Stimulated activated CD4-positive, alpha-beta T cell treated with anti-CD3 and anti-CD28 coated beads, Interleukin-15, amount 100 ng/mL, for 24 hours (primary cell): ENCODE measurements around the gene GNA15.
"Not testable (repeated sequence)": the region's sequence is repeated elsewhere in the genome, so short reads cannot be mapped to it uniquely, and the experiment has no call there.

ENCODE experiments used
- DNase-seq: peaks from one replicate; pipeline ENCODE4 v3.0.0-alpha.2; 2020

GNA15 gene

DNA sequence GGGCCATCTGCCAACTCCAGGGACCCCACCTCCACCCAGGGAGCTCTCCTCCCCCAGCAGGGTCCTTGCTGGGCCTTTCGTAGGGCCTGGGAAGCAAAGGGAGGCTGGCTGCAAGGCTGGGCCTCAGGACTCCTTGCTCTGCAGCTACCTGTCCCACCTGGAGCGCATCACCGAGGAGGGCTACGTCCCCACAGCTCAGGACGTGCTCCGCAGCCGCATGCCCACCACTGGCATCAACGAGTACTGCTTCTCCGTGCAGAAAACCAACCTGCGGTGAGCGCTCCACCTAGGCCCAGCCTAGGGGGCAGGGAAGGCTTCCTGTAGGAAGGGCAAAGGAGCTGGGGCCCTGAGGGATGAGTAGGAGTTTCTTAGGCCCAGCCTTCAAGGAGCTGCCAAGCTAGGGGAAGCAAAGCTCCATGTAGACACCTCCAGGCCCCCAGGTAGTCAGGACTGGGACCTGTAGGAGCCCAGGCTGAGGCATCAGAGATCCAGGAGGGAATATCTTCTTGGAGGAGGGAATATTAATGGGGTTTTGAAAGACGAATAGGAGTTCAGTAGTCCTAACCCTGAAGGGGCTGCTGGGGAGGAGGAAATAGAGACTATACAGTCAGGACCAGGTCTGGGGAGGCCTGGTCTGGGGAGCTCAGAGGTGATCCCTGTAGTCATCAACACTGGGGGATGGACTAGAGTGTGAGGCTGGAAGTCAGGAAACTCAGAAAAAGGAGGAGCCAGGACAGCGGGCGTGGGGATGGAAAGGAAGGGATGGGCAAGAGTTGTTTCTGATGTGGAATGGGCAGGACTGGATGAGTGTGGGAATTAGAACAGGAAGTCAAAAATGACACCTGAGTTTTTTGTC lies 16.0 kb downstream of the GNA15 start:
- DNase-seq = no peak

DNA sequence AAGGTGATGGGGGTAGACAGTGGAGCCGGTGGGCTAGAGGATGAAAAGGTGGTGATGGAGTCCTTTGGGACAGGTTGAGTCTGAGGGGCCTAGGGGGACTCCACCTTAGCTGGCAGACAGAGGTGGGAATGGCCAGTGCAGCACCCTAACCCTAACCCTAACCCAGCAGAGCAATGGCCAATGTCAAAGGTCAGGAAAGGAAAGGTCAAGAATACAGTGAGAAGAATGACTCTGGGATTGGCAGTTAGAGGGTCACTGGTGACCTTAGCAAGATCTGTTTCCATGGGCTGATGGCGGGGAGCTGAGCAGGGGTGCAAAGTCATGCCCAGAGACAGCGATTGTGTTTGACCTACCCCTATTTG lies 16.6 kb downstream of the GNA15 start:
- DNase-seq = no peak

DNA sequence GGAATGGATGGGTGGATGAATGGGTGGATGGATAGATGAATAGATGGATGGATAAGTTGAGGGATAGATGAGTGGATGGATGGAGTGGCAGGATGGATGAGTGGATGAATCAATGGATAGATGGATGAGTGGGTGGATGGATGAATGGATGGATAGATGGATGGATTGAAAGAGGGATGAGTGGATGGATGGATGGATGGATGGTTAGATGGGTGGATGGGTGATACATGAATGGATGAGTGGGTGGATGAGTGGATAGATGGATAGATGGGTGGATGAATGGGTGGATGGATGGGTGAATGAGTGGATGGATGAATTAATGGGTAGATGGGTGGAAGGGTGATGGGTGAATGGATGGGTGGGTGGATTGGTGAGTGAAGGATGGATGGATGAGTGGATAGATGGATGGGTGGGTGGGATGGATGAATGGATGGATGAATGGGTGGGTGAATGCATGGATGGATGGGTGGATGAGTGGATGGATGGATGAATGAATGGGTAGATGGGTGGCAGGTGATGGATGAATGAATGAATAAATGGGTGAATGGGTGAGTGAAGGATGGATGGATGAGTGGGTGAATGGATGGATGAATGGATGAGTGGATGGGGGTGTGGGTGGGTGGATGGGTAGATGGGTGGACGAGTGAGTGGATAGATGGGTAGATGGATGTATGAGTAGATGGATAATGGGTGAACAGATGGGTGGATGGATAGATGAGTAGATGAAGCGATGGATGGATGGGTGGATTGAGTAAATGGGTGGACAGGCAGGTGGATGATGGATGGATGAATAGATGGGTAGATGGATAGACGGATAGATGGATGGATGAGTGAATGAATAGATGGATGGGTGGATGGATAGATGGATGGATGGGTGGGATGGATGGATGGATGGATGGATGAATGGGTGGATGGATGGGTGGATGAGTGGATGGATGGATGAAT lies 17.7 kb downstream of the GNA15 start:
- DNase-seq = no peak

DNA sequence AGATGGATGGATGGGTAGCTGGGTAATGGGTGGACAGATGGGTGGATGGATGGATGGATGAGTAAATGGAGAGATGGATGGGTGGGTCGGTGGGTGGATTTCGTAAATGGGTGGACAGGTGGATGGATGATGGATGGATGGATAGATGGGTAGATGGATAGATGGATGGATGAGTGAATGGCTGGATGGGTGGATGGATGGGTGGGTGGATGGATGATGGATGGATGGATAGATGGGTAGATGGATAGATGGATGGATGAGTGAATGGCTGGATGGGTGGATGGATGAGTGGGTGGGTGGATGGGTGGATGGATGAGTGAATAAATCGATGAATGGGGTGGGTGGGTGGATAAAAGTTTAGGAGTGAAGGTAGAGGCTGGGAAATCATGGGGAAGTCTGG lies 18.6 kb downstream of the GNA15 start:
- not testable (repeated sequence) for DNase-seq

DNA sequence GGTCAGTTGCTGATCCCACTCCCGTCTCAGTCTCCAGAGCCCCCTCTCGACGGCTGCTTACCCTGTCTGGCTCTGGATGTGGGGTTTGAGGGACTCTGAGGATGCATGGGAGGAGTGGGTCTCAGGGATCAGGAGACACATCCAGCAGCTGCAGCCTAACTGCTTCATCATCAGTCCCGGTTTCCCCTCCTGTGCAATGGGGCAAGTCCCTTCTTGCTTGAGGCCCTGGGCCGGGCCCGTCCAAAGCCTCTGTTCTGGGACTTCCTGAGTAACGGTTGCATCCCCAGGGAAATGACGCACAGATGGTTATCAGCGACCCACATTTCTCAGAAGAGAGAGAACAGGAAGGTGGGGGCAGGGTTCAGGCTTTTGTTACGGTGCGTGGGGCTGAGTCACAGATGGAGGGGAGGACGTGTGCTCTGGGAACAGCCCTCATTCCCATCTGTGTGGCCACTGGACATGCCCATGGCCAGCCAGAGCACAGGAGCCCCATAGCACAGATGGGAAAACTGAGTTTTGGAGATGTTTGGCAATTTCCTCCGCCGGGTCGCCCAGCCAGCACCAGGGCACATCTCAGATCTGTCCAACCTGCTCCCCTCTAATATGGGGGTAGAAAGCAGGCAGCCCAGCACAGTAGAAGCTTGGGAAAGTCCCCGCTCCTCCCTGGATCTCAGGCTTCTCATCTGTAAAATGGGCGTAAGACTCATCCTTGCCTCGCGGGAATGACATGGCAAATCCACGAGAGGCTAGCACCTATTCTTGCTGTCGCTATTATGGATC lies 19.3 kb downstream of the GNA15 start:
- DNase-seq = peak; percentile 93

DNA sequence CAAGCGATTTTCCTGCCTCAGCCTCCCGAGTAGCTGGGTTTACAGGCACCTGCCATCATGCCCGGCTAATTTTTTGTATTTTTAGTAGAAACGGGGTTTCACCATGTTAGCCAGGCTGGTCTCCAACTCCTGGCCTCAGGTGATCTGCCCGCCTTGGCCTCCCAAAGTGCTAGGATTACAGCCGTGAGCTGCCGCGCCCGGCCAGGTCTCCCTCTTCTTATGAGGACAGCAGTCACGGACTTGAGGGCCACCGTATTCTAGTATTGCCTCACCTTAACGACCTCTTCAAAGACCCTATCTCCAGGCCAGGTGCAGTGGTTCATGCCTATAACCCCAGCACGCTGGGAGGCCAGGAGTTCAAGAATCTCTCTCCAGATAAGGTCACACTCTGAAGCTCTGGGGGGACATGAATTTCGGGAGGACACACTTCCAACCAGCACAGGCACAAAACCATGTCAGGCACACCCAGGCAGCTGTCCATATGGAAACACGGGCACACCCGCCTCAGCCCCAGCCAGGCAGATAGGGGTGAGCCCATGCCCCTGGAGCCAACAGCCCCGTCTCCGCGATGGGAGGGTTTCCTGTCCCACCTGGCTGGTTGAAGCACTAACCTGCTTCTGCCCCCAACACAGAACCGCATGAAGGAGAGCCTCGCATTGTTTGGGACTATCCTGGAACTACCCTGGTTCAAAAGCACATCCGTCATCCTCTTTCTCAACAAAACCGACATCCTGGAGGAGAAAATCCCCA lies 21.4 kb downstream of the GNA15 start:
- no peak for DNase-seq

DNA sequence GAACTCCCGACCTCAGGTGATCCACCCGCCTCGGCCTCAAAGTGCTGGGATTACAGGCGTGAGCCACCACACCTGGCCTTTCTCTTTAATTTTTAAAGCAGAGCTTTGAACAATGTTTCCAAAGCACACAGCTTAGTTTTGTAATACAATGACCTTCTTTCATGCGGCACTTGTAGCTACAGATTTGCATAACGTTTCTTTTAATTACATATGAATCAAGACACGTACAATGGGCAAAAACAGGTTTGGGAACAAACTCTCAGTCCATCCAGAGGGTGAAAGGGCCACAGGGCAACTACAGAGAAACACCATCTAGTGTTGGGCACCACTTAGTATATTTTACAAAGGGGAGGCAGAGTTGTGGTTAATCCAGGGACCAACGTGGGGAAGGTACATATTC lies 23.7 kb downstream of the GNA15 start:
- DNase-seq = no peak

DNA sequence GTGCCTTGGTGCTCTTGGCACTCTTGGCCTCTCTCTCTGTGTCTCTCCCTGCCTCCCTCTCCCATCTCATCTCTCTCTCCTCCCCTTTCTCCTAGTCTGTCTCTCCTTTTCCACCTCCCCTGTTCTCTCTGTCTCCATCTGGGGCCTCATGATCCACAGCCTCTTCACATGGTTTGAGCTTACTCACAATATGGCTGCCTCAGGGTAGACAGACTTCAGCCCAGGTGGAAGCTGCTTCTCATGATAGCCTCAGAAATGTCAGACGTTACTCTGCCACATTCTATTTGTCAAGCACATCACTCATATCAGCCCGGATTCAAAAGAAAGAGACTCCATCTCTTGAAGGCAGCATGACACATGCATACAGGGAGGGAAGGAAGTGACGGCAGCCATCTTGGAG lies 24.4 kb downstream of the GNA15 start:
- no peak for DNase-seq

DNA sequence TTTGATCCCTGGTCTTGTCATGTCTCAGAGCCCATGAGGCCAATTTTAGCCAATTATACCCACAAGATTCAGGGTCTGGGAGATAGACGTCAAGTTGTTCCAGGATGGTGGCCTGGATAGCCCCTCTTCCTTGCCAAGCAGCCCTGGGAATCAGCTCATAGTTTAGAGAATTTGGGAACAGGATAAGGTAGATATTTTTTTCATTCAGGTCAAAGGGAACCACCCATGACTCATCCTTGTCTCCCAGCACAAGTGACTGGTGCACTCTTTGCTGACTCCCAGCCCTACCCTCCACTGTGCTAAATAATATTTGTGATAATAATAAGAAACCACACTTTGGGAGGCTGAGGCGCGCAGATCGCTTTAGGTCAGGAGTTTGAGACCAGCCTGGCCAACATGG lies 25.6 kb downstream of the GNA15 start:
- no peak for DNase-seq

DNA sequence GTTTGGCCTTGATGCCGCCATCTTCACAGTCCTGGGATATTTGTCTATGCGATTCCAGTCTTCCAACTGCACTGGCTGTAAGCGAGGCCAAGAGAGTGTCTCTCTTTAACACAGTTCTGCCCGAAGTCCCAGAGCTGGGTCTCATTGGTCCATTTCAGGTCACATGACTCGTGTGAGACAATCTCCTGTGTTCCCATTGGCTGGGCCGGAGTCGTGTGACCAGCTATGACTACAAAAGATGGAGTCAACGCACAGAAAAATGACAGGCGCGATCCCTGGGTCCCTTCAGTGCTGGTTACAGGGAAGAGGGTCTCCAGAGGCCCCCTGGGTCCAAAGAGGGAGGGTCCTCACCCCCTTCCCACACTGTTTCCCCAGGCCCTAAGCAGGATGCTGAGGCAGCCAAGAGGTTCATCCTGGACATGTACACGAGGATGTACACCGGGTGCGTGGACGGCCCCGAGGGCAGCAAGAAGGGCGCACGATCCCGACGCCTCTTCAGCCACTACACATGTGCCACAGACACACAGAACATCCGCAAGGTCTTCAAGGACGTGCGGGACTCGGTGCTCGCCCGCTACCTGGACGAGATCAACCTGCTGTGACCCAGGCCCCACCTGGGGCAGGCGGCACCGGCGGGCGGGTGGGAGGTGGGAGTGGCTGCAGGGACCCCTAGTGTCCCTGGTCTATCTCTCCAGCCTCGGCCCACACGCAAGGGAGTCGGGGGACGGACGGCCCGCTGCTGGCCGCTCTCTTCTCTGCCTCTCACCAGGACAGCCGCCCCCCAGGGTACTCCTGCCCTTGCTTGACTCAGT lies 26.8 kb downstream of the GNA15 start:
- peak; percentile 41 for DNase-seq

DNA sequence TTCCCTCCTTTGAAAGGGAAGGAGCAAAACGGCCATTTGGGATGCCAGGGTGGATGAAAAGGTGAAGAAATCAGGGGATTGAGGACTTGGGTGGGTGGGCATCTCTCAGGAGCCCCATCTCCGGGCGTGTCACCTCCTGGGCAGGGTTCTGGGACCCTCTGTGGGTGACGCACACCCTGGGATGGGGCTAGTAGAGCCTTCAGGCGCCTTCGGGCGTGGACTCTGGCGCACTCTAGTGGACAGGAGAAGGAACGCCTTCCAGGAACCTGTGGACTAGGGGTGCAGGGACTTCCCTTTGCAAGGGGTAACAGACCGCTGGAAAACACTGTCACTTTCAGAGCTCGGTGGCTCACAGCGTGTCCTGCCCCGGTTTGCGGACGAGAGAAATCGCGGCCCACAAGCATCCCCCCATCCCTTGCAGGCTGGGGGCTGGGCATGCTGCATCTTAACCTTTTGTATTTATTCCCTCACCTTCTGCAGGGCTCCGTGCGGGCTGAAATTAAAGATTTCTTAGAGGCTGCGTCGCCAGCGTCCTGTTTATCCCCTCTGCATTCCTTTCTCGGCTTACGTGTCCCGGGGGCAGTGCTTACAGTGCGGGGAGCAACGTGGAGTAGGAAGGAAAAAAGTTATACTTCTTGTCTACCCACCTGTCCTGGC lies 27.5 kb downstream of the GNA15 start:
- DNase-seq = peak; percentile 76

DNA sequence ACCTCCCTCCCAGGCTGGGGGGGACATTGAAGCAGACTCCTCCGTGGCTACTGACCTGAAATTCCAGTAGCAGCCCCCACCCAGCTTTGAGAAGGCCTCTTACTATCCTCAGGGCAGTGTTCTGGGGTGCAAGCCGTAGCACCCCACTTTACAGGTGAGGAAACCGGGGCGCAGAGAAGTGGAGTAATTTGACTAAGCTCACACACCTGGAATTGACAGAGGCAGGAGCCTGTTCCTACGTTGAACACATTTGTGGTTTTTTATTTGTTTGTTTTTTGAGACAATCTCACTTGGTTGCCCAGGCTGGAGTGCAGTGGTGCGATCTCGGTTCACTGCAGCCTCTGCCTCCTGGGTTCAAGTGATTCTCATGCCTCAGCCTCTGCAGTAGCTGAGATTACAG lies 28.1 kb downstream of the GNA15 start:
- DNase-seq = no peak

DNA sequence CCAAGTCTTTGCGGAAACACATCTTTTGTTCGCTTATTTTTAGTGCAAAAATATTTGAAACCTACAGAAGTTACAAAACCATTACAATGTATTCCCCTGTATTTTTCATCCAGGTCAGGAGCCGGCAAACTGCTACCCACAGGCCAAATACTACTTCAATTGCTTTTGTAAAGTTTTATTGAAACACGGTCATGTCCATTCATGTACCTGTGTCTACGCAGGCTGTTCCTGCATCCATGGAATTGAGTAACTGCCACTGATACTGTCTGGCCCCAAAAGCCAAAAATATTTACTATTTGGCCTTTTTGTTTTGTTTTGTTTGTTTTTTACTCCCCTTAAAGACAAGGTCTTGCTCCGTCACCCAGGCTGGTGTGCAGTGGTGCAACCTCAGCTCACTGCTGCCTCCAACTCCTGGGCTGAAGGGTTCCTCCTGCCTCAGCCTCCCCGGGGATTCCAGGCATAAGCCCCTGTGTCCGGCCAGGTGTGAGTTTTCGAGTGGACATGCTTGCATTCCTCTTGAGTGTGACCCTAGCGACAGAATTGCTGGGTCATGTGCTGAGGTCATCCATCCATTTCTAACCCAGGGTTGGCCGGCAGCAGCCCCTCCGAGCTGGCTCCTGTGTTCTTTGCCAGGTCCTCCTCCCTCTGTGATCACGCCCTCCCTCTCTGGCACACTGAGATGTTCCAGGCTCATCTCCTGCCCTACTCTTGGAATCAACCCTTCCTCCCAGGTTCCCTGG lies 31.9 kb downstream of the GNA15 start:
- DNase-seq = no peak

DNA sequence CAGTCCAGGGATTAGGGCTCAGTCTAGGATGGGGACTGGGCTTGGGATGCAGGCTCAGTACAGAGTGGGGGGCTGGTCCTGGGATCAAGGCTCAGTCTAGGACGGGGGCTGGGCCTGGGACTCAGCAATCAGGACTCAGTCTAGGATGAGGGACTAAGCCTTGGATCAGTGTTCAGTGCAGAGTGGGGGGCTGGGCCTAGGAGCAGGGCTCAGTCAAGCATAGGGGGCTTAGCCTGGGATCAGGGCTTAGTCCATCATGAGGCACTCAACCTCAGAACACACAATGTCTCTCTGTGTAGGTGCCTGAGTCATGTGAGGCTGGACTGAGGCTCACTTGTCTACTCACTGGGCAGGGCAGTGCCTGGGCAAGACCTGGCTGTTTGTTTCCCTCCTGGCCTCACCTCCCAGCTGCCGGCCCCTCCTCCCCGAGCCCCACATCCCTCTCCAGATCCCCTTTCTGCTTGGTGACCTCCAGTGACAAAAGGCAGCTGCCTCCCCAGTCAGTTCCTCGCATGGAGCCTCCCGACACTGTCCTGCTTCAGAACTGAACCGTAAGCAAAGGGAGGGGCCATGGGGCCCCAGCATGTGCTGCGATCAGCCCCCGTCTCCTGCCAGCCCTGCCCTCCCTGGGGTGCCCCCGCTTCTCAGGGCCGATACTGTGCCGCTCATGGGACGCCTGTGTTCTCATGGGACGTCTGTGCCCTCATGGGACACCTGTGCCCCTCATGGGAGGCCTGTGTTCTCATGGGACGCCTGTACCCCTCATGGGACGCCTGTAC lies 36.2 kb downstream of the GNA15 start:
- no peak for DNase-seq

DNA sequence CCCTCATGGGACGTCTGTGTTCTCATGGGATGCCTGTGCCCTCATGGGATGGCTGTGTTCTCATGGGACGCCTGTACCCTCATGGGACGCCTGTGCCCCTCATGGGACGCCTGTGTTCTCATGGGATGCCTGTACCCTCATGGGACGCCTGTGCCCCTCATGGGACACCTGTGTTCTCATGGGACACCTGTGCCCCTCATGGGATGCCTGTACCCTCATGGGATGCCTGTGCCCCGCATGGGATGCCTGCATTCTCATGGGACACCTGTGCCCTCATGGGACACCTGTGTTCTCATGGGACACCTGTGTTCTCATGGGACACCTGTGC lies 36.8 kb downstream of the GNA15 start:
- not testable (repeated sequence) for DNase-seq

DNA sequence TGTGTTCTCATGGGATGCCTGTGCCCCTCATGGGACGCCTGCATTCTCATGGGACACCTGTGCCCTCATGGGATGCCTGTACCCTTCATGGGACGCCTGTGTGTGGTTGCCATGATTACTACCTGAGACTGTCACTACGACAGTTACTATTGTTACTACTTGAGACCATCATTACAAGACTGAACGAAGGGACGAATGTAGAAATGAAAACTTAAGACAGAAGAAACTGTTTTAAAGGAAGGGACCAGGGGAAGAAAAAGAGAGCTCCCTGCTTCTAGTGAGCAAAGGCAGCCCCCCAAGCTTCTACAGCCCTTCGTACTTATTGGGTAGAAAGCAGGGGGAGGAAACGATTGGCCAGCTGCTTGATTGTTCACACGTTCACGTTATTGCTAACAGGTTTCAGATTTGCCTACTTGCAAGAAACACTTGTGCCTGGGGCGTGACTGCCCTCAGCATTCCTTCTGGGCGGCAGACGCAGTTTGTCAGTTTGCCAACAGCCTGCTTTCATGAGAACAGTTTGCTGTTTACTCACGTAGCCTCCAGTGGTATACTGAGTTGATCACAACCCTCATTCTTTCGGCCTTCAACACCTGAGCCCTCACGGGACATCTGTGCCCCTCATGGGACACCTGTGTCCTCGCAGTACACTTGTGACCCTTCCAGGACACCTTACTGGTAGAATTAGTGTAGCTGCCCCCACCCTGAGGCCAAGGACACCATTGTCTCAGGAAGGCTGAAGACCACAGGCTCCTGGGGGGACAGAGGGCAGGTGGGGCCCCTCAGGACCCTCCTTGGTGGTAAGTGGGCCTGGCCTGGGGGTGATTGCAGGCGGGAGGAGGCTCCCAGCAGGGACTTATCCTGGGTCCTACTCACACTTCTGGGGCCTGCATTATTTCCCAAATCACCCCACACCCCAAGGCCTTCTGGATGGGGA lies 40.2 kb downstream of the GNA15 start:
- no peak for DNase-seq

DNA sequence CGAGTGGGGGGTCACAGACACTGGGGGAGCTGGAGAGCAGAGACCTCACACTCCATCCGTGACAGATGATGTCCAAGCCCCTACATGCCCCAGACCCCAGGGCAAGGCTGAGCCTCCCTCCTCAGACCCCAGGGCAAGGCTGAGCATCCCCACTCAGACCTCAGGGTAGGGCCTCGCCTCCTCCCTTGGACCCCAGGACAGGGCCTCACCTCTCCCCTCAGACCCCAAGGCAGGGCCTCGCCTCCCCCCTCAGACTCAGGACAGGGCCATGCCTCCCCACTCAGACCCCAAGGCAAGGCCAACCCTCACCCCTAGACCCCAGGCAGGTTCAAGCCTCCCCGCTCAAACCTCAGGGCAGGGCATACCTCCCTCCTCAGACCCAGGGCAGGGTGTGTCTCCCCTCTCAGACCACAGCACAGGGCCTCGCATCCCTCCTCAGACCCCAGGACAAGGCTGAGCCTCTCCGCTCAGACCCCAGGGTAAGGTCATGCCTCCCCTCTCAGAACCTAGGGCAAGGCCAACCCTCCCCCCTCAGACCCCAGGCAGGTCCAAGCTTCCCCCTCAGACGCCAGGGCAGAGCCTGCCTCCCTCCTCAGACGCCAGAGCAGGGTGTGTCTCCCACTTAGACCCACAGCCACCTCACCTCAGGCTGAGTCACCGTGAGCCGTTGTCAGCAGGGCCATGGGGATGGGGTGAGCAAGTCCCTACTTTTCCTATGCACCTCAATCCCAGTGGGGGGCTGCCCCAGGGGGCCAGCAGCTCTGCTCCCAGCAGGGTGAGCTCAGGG lies 41.1 kb downstream of the GNA15 start:
- peak; percentile 83 for DNase-seq
